Measurements from ENCODE around the gene EDIL3. TPM values are rescaled to one million over a fixed set of nuclear protein-coding genes. Genes with fewer than 3 reads are reported as not detected.

Gene EDIL3
- total RNA-seq, 1 experiment from 2014 or later = not detected

DNA sequence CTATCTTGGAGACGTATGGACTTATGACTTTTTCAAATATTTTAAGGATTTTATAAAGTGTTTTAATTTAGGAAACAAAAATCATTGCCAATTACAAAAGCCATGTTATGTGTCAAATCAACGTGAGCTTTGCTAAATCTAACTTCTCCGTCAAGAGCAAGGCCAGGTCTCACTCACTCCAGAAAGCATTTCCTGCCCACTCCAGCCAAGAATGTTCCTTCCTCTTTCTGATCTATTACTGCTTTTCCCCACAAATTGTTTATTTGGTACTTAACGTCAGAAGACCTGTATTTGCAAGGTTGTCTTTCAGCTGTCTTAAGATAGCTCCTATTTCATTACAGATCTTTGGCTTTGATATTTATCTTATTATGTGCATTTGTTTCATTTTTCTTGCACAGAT is 470.5 kb downstream of the EDIL3 start:
- H3K27ac Mint-ChIP-seq (ENCODE audit: low read depth, unreplicated experiment) = no peak overlapping the region
- no peaks in the 10 kb centered on the region for H3K9me3 Mint-ChIP-seq (ENCODE audit: unreplicated experiment)
- intact Hi-C loops (cut with micrococcal nuclease) = no loop called here
- POLR2A ChIA-PET = no interaction called here
- CTCF ChIA-PET = interaction anchor here (1.5 to 1.7 kb wide), 2 partner anchors 11 to 13 kb away, joined by 4 to 12 read pairs; no protein-coding TSS in a partner anchor
- no peaks in the 10 kb centered on the region for H3K36me3 Mint-ChIP-seq (ENCODE audit: insufficient read depth, unreplicated experiment)
- TF ChIP-seq, protein P1, sequence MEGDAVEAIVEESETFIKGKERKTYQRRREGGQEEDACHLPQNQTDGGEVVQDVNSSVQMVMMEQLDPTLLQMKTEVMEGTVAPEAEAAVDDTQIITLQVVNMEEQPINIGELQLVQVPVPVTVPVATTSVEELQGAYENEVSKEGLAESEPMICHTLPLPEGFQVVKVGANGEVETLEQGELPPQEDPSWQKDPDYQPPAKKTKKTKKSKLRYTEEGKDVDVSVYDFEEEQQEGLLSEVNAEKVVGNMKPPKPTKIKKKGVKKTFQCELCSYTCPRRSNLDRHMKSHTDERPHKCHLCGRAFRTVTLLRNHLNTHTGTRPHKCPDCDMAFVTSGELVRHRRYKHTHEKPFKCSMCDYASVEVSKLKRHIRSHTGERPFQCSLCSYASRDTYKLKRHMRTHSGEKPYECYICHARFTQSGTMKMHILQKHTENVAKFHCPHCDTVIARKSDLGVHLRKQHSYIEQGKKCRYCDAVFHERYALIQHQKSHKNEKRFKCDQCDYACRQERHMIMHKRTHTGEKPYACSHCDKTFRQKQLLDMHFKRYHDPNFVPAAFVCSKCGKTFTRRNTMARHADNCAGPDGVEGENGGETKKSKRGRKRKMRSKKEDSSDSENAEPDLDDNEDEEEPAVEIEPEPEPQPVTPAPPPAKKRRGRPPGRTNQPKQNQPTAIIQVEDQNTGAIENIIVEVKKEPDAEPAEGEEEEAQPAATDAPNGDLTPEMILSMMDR (IDR thresholded peaks at IDR 0.05; ENCODE audit: unreplicated experiment) = no peak
- H3K4me1 Mint-ChIP-seq (ENCODE audit: insufficient read depth, unreplicated experiment) = no peaks in the 10 kb centered on the region
- DNase-seq (ENCODE audit: unreplicated experiment) = no peak
- peaks cover 35% of the 10 kb centered on the region for H3K27me3 Mint-ChIP-seq (ENCODE audit: insufficient read depth, unreplicated experiment)
- BruUV-seq (replicated peaks) = no TSS peak
- no peak overlapping the region for H3K4me3 Mint-ChIP-seq (ENCODE audit: unreplicated experiment)

DNA sequence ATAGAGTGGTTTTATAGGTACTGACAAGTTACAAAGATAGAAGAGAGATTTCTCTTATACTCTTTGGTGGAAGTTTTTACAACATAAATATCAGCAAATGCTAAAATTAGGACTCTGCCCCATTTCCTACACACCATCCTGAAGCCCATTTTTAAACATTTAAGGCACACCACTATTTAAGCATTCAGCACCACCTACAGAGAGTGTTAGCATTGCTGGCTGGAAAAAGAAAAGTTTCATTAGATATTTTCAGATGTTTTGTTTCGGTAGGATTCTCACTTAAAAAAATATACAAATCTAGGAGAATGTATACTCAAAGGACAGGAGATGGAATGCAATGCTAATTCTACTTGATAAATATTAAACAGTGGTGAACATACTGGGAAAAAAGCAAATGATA is 471.1 kb downstream of the EDIL3 start:
- ChIA-PET POLR2A (no interaction called here), CTCF (interaction anchor here (0.7 to 1.7 kb wide), 4 partner anchors 9 to 1839 kb away, joined by 3 to 12 read pairs (median 4); no protein-coding TSS in a partner anchor)
- TF ChIP-seq, protein P1 (IDR thresholded peaks at IDR 0.05; ENCODE audit: unreplicated experiment) = no peak

DNA sequence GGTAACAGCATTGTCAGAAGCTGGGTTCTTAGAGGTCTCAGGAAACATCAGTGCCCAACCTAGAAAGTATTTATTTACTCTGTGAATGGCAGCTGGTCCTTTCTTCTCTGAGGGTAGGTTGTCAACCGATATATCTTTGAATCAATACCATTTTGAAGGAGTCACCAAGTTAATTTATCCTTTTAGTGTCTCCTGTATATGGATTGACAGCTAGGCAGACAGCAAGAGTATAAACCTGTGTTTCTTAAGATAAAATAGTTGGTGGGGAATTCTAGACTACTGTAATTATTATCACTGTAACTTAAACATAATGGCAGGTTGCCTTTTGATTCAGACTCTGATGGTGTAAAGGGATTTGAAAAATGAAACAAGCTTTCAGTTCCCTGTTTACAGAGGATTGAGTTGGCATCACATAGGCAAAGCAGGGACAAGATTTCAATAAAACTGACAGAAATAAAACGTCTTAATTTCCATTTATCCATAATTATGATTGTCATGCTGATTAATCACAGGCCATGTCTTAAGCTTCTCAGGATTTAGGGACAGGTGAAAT is 473.2 kb downstream of the EDIL3 start:
- Mint-ChIP-seq H3K27ac (ENCODE audit: low read depth, unreplicated experiment) (no peak overlapping the region), H3K4me1 (ENCODE audit: insufficient read depth, unreplicated experiment) (no peaks in the 10 kb centered on the region), H3K9me3 (ENCODE audit: unreplicated experiment) (no peaks in the 10 kb centered on the region), H3K27me3 (ENCODE audit: insufficient read depth, unreplicated experiment) (peaks cover 49% of the 10 kb centered on the region), H3K36me3 (ENCODE audit: insufficient read depth, unreplicated experiment) (no peaks in the 10 kb centered on the region), H3K4me3 (ENCODE audit: unreplicated experiment) (no peak overlapping the region)
- no peak for DNase-seq (ENCODE audit: unreplicated experiment)
- BruUV-seq (replicated peaks) = no TSS peak
- CTCF ChIA-PET = interaction anchor here (1.2 kb wide), 1 partner anchor 42 kb away, joined by 3 read pairs; no protein-coding TSS in a partner anchor
- POLR2A ChIA-PET = interaction anchor here (0.8 kb wide), 1 partner anchor 113 kb away, joined by 3 read pairs; no protein-coding TSS in a partner anchor
- intact Hi-C loops (cut with micrococcal nuclease) = no loop called here
- TF ChIP-seq, protein P1 (IDR thresholded peaks at IDR 0.05; ENCODE audit: unreplicated experiment) = no peak

More for the DNA sequence above, 471.1 kb downstream of the EDIL3 start:
- no peak overlapping the region for H3K27ac Mint-ChIP-seq (ENCODE audit: low read depth, unreplicated experiment)
- no peak overlapping the region for H3K4me3 Mint-ChIP-seq (ENCODE audit: unreplicated experiment)
- intact Hi-C loops (cut with micrococcal nuclease) = no loop called here
- H3K9me3 Mint-ChIP-seq (ENCODE audit: unreplicated experiment) = no peaks in the 10 kb centered on the region
- no peaks in the 10 kb centered on the region for H3K36me3 Mint-ChIP-seq (ENCODE audit: insufficient read depth, unreplicated experiment)
- no peaks in the 10 kb centered on the region for H3K4me1 Mint-ChIP-seq (ENCODE audit: insufficient read depth, unreplicated experiment)
- H3K27me3 Mint-ChIP-seq (ENCODE audit: insufficient read depth, unreplicated experiment) = peaks cover 41% of the 10 kb centered on the region
- no peak for DNase-seq (ENCODE audit: unreplicated experiment)
- BruUV-seq (replicated peaks) = no TSS peak

DNA sequence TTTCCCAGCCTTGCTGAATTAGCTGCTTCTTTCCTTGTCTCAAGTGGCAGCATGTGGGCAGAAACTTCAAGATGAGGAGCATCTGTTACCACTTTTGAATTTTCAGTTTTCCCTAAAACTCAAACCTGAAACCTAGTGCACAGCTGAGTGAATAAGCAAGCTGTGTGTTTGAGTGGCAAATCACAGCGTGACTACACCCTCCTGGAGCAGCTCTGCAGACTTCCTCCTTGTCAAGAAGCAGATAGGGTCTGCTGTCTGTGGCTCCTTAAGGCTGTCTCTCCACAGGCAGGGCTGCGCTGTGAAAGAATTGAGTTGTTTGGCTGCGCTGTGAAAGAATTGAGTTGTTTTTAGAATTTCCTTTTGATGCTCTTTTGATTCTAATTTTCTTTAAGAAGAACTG is 484.4 kb downstream of the EDIL3 start:
- no peaks in the 10 kb centered on the region for H3K27me3 Mint-ChIP-seq (ENCODE audit: insufficient read depth, unreplicated experiment)
- no peaks in the 10 kb centered on the region for H3K36me3 Mint-ChIP-seq (ENCODE audit: insufficient read depth, unreplicated experiment)
- intact Hi-C loops (cut with micrococcal nuclease) = no loop called here
- no TSS peak for BruUV-seq (replicated peaks)
- H3K4me3 Mint-ChIP-seq (ENCODE audit: unreplicated experiment) = no peak overlapping the region
- no peaks in the 10 kb centered on the region for H3K4me1 Mint-ChIP-seq (ENCODE audit: insufficient read depth, unreplicated experiment)
- CTCF ChIA-PET = interaction anchor here (2.4 kb wide), 1 partner anchor 27 kb away, joined by 9 read pairs; no protein-coding TSS in a partner anchor
- H3K27ac Mint-ChIP-seq (ENCODE audit: low read depth, unreplicated experiment) = no peak overlapping the region
- no peaks in the 10 kb centered on the region for H3K9me3 Mint-ChIP-seq (ENCODE audit: unreplicated experiment)
- DNase-seq (ENCODE audit: unreplicated experiment) = no peak
- POLR2A ChIA-PET = no interaction called here
- TF ChIP-seq, protein P1 (IDR thresholded peaks at IDR 0.05; ENCODE audit: unreplicated experiment) = no peak
